Adipose tissue (tissue), 3 donors: ENCODE results near the gene XYLT2. TPM values are rescaled to one million over a fixed set of nuclear protein-coding genes. Genes with fewer than 3 reads are reported as not detected.

ENCODE experiments used
- H3K27ac ChIP-seq: one replicate; pipeline ENCODE4 v1.5.1; 2013; ENCODE audit warnings: low read depth, low read length
- WGBS, 3 donors: extraction: QIAGEN DNeasy Blood & Tissue Kit; methylation state at CpG; one replicate each; pipeline ENCODE4 v1.1.7; 2013; 5-methylcytosine and 5-hydroxymethylcytosine counted together
- polyA plus RNA-seq, 3 donors: library from polyadenylated mRNA; stranded (reverse); fragments of 200-250 nt; gene quantifications; one replicate each; pipeline ENCODE4 v1.2.3, GENCODE V29; 2013
- donor health status: healthy with polysubstance abuse.
- donor health status: Bipolar disorder and iron deficiency.
- donor health status: healthy.

The XYLT2 gene
- polyA plus RNA-seq, 3 donors, result 7.9 to 11.6 (median 9.0) TPM

DNA sequence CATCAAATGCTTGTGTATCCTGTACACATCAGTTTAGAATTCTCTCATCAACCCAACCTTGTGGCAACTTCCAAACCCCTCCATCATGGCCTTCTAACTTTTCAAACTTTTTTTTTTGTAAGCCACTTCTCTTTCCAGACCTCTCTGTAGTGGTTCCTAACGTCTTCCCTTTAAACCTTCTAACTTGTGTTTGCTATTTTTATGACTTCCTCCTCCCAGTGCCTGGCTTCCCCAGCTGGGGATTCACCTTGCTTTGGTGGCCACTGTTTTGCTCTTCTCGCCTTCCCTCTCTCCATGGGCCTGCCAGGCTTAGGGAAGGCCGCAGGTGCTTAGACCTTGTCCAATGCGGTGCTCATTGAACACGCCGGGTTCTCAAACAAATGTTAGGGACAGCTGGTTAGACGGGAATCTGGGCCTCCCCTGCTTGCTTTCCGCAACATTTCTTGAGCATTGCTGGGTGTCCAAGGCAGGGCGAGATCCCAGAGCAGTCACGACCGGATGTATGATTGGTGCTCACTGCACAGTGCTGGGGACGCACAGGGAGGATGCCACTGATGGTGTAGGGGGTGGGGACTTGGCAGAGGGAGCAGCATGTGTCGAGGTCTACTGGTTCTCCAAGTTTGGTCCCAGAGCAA lies 1.1 kb upstream of the XYLT2 start:
- H3K27ac ChIP-seq, result no peak overlapping the region
- WGBS, 3 donors, result 52 to 71% (median 62%) methylated on average over 13 of the region's 13 CpGs

DNA sequence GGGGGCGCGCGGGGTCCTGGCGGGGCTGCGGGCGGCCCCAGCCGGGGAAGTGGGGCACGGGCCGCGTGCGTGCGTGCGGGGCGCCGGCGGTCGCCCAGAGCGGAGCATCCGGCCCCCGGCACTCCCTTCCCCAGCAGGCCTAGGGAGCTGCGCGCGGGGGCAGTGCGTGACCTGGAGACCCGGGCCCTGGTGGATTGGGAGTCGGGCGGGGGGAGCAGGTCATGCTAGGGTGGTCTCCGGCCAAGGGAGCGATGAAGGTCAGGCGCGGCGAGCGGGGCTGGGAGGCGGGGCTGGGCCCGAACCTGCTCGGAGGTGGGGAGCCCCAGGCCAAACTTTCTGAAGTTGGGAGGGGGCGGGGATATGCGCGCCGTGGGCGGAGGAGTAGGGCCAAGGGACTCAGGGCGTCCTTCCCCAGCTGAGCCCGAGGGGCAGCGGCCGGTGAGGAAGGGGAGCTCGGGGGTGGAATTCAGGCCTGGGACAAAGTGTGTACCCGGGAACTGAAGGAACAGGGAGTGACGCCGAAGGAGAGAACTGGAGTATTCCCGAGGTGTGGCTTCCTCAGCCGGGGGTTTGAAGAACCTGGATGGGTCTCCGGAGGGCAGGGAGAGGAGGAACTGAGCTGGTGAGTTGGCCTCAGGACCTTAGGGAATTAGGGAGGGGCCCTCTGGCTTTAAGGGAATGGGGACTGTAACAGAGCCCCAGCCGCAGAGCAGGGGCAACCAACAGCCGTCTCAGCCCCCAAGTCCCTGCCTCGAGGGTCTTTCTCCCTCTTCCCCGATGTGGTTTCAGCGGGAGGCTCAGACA lies 589 bp downstream of the XYLT2 start:
- H3K27ac ChIP-seq, result no peak overlapping the region
- 1% methylated on average over 38 to 57 of the region's 57 CpGs for WGBS, 3 donors

GRCh38 chr17:50347117-50347893 lies 1.4 kb downstream of the XYLT2 start:
- H3K27ac ChIP-seq, result no peak overlapping the region
- 39 to 45% (median 41%) methylated on average over 17 of the region's 17 CpGs for WGBS, 3 donors

DNA sequence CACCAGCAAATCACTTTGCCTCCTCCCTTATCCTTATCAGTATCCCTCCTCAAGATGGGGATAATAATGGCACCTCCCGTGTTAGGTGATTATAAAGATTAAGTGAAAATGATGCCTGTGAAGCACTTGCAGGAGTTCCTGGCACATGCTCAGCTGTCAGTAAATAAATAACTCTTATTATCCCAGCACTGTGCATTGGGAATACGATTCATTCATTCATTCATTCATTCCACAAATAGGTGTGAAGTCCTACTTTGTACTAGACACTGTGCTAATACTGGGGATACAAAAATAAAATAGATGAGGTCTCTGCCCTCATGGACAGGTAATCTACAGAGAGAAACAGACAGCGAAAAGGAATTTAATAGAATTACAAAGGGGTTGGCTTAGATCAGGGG lies 2.0 kb downstream of the XYLT2 start:
- 52 to 83% (median 72%) methylated on average over 3 of the region's 3 CpGs for WGBS, 3 donors
- H3K27ac ChIP-seq, result no peak overlapping the region

GRCh38 chr17:50348522-50349242 lies 2.8 kb downstream of the XYLT2 start:
- WGBS, 3 donors, result 69 to 84% (median 71%) methylated on average over 7 of the region's 7 CpGs
- no peak overlapping the region for H3K27ac ChIP-seq

- WGBS, 3 donors, result 90 to 96% (median 95%) methylated on average over 5 of the region's 5 CpGs
- no peak overlapping the region for H3K27ac ChIP-seq
Measured at GRCh38 chr17:50349243-50349600, 3.3 kb downstream of the XYLT2 start.

GRCh38 chr17:50350733-50351132 lies 4.8 kb downstream of the XYLT2 start:
- H3K27ac ChIP-seq, result no peak overlapping the region
- 86 to 100% (median 94%) methylated on average over 2 of the region's 2 CpGs for WGBS, 3 donors

- no peak overlapping the region for H3K27ac ChIP-seq
- WGBS, 3 donors, result 67 to 79% (median 72%) methylated on average over 6 of the region's 6 CpGs
Measured at GRCh38 chr17:50352072-50352692, 6.3 kb downstream of the XYLT2 start.

- WGBS, 3 donors, result 88 to 92% (median 92%) methylated on average over 21 of the region's 21 CpGs
- H3K27ac ChIP-seq, result no peak overlapping the region
Measured at GRCh38 chr17:50352693-50353599, 7.0 kb downstream of the XYLT2 start.

GRCh38 chr17:50353600-50354195 lies 7.8 kb downstream of the XYLT2 start:
- WGBS, 3 donors, result 90 to 96% (median 92%) methylated on average over 26 to 27 of the region's 27 CpGs
- H3K27ac ChIP-seq, result no peak overlapping the region

GRCh38 chr17:50354198-50354597 lies 8.3 kb downstream of the XYLT2 start:
- no peak overlapping the region for H3K27ac ChIP-seq
- WGBS, 3 donors, result 90 to 96% (median 92%) methylated on average over 15 of the region's 15 CpGs

DNA sequence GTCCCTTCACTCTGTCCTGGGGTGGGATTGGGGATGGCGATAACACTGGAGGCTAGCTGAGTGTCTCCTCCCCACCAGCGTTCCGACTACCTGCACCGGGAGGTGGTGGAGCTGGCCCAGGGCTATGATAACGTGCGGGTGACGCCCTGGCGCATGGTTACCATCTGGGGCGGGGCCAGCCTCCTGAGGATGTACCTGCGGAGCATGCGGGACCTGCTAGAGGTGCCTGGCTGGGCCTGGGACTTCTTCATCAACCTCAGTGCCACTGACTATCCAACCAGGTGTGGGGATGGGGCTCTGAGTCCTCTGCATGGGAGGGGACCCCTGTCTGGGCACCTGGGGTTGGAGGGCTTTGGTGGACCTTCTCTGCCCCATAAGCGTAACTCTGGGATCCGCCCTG lies 8.8 kb downstream of the XYLT2 start:
- no peak overlapping the region for H3K27ac ChIP-seq
- WGBS, 3 donors, result 83 to 96% (median 94%) methylated on average over 13 of the region's 13 CpGs

GRCh38 chr17:50355336-50355700 lies 9.4 kb downstream of the XYLT2 start:
- no peak overlapping the region for H3K27ac ChIP-seq
- 84 to 90% (median 89%) methylated on average over 4 of the region's 4 CpGs for WGBS, 3 donors

GRCh38 chr17:50355701-50356341 lies 9.9 kb downstream of the XYLT2 start:
- no peak overlapping the region for H3K27ac ChIP-seq
- WGBS, 3 donors, result 87 to 91% (median 89%) methylated on average over 20 of the region's 20 CpGs

DNA sequence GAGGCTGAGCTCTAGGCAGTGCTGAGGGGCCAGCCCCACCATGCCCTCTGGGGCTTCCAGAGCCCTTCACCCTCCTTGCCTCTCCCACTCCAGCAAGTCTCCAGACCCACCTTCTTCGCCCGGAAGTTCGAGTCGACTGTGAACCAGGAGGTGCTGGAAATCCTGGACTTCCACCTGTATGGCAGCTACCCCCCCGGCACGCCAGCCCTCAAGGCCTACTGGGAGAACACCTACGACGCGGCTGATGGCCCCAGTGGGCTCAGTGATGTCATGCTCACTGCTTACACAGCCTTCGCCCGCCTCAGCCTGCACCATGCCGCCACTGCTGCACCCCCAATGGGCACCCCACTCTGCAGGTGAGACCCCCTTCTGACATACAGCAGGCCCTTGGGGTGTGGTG lies 10.5 kb downstream of the XYLT2 start:
- no peak overlapping the region for H3K27ac ChIP-seq
- WGBS, 3 donors, result 92 to 94% (median 93%) methylated on average over 12 of the region's 12 CpGs

GRCh38 chr17:50356892-50357510 lies 11.1 kb downstream of the XYLT2 start:
- no peak overlapping the region for H3K27ac ChIP-seq

More at GRCh38 chr17:50356892-50357510, 11.1 kb downstream of the XYLT2 start:
- 90 to 98% (median 96%) methylated on average over 12 of the region's 12 CpGs for WGBS, 3 donors
